IMR-90 (cell line): ENCODE results near the gene L3MBTL4. TPM values are rescaled to one million over a fixed set of nuclear protein-coding genes. Genes with fewer than 3 reads are reported as not detected.

Source experiments
- ATAC-seq: fragments of 200-7000 bp; cut with Tn5 transposase; 2 replicates; pipeline ENCODE4 v1.9.1; 2020; ENCODE audit warnings: low read depth, mild to moderate bottlenecking, moderate library complexity
- BruUV-seq: library from RNA; stranded (reverse); fragments of 400-500 nt; replicated peaks from 2 replicates; lab custom pipeline; 2021; lab: Mats Ljungman, UMichigan
- CTCF ChIA-PET: fragments of 300-600 bp; formaldehyde crosslinking; extraction: SDS; loops from one replicate; lab custom pipeline; 2021; ENCODE audit warnings: antibody characterized with exemption; lab: Yijun Ruan, JAX
- POLR2A ChIA-PET: fragments of 300-600 bp; sonication (Branson Sonifier 250); formaldehyde crosslinking; loops from one replicate; lab custom pipeline; 2022; ENCODE audit warnings: antibody characterized with exemption; ENCODE audit not compliant: unreplicated experiment; lab: Charles Lee
- DNase-seq: peaks from one replicate; pipeline ENCODE4 v3.0.0; 2013
- H2AFZ ChIP-seq: replicated peaks from 2 replicates; pipeline ENCODE3; 2013; ENCODE audit warnings: low read length, mild to moderate bottlenecking; ENCODE audit not compliant: poor library complexity
- H2AK5ac ChIP-seq: 2 replicates; pipeline ENCODE4 v1.6.1; 2013; ENCODE audit warnings: low read depth, low read length, inconsistent platforms
- H2AK9ac ChIP-seq: replicated peaks from 2 replicates; pipeline ENCODE3; 2013; ENCODE audit warnings: mild to moderate bottlenecking, low read depth, low read length, moderate library complexity; ENCODE audit not compliant: poor library complexity
- H2BK120ac ChIP-seq: 2 replicates; pipeline ENCODE4 v1.6.1; 2013; ENCODE audit warnings: low read depth, low read length, inconsistent platforms
- H2BK15ac ChIP-seq: 3 replicates; pipeline ENCODE4 v1.6.1; 2013; ENCODE audit warnings: low read depth, low read length, inconsistent platforms
- H2BK20ac ChIP-seq: 2 replicates; pipeline ENCODE4 v1.6.1; 2013; ENCODE audit warnings: low read depth, mild to moderate bottlenecking, inconsistent platforms, low read length, moderate library complexity
- H2BK5ac ChIP-seq: 2 replicates; pipeline ENCODE4 v1.6.1; 2013; ENCODE audit warnings: mild to moderate bottlenecking, low read depth, low read length, inconsistent platforms; ENCODE audit not compliant: poor library complexity, severe bottlenecking
- H3K14ac ChIP-seq: replicated peaks from 2 replicates; pipeline ENCODE4 v1.6.1; 2013; ENCODE audit warnings: low read depth, low read length, inconsistent platforms
- H3K18ac ChIP-seq: 2 replicates; pipeline ENCODE4 v1.6.1; 2013; ENCODE audit warnings: low read depth, low read length, control low read depth
- H3K23ac ChIP-seq: 2 replicates; pipeline ENCODE4 v1.6.1; 2013; ENCODE audit warnings: low read depth, low read length, inconsistent platforms
- H3K27ac ChIP-seq: 2 replicates; pipeline ENCODE4 v1.5.1; 2013; ENCODE audit warnings: mild to moderate bottlenecking, control low read depth, low read length; ENCODE audit not compliant: insufficient read depth
- H3K27me3 ChIP-seq: 2 replicates; pipeline ENCODE4 v1.6.1; 2013; ENCODE audit warnings: low read length; ENCODE audit not compliant: control insufficient read depth, insufficient read depth
- H3K36me3 ChIP-seq: 2 replicates; pipeline ENCODE4 v1.6.1; 2013; ENCODE audit warnings: low read length, mixed read lengths; ENCODE audit not compliant: control insufficient read depth, insufficient read depth
- H3K4ac ChIP-seq: 2 replicates; pipeline ENCODE4 v1.6.1; 2013; ENCODE audit warnings: low read depth, low read length, inconsistent platforms
- H3K4me1 ChIP-seq: 2 replicates; pipeline ENCODE4 v1.6.1; 2013; ENCODE audit warnings: low read length, mixed read lengths; ENCODE audit not compliant: control insufficient read depth, insufficient read depth
- H3K4me2 ChIP-seq: 2 replicates; pipeline ENCODE4 v1.6.1; 2013; ENCODE audit warnings: low read depth, mild to moderate bottlenecking, control low read depth, low read length, moderate library complexity
- H3K4me3 ChIP-seq: 2 replicates; pipeline ENCODE4 v1.5.1; 2013; ENCODE audit warnings: low read depth, mild to moderate bottlenecking, control low read depth, low read length, moderate library complexity; ENCODE audit not compliant: insufficient read depth
- H3K56ac ChIP-seq: 2 replicates; pipeline ENCODE4 v1.6.1; 2013; ENCODE audit warnings: low read length, inconsistent platforms; ENCODE audit not compliant: insufficient read depth; ENCODE audit errors: extremely low read depth
- H3K79me1 ChIP-seq, 2 experiments: 2 replicates each; pipeline ENCODE4 v1.6.1; 2013; ENCODE audit warnings: low read length in 2 of 2, inconsistent platforms in 1 of 2, low read depth in 1 of 2
- H3K9ac ChIP-seq: 2 replicates; pipeline ENCODE4 v1.6.1; 2013; ENCODE audit warnings: low read depth, low read length, control low read depth
- H3K9me1 ChIP-seq: 2 replicates; pipeline ENCODE4 v1.6.1; 2013; ENCODE audit warnings: low read length, inconsistent platforms; ENCODE audit not compliant: insufficient read depth
- H3K9me3 ChIP-seq: 2 replicates; pipeline ENCODE4 v1.6.1; 2013; ENCODE audit warnings: low read length; ENCODE audit not compliant: control insufficient read depth, insufficient read depth
- H4K20me1 ChIP-seq: 2 replicates; pipeline ENCODE4 v1.6.1; 2013; ENCODE audit warnings: low read length, inconsistent platforms; ENCODE audit not compliant: insufficient read depth
- H4K5ac ChIP-seq: 2 replicates; pipeline ENCODE4 v1.6.1; 2013; ENCODE audit warnings: mild to moderate bottlenecking, low read depth, low read length, control low read depth
- H4K8ac ChIP-seq, 2 experiments: 2 replicates each; pipeline ENCODE4 v1.6.1; 2013; ENCODE audit warnings: low read depth in 2 of 2, low read length in 2 of 2, control low read depth in 1 of 2, inconsistent platforms in 1 of 2
- H4K91ac ChIP-seq: 2 replicates; pipeline ENCODE4 v1.6.1; 2013; ENCODE audit warnings: low read depth, low read length, inconsistent platforms; ENCODE audit not compliant: insufficient read depth
- CEBPB ChIP-seq: IDR thresholded peaks from 2 replicates; pipeline ENCODE4 v1.6.1; 2012; ENCODE audit warnings: low read depth, low read length, improper control_type of control experiment
- CHD1 ChIP-seq: IDR thresholded peaks from 2 replicates; pipeline ENCODE4 v1.6.1; 2012; ENCODE audit warnings: low read depth, low read length, improper control_type of control experiment
- CTCF ChIP-seq: conservative IDR thresholded peaks from 2 replicates; pipeline ENCODE4 v1.5.1; 2012; ENCODE audit warnings: mild to moderate bottlenecking, low read depth, low read length, improper control_type of control experiment
- ELK1 ChIP-seq: fragments of 150-350 bp; IDR thresholded peaks from 2 replicates; pipeline ENCODE4 v1.6.1; 2016; ENCODE audit warnings: low read depth, mild to moderate bottlenecking, low read length, moderate library complexity, borderline replicate concordance
- MAZ ChIP-seq: IDR thresholded peaks from 2 replicates; pipeline ENCODE4 v1.6.1; 2012; ENCODE audit warnings: low read depth, mild to moderate bottlenecking, low read length, improper control_type of control experiment, moderate library complexity, borderline replicate concordance
- MXI1 ChIP-seq: IDR thresholded peaks from 2 replicates; pipeline ENCODE4 v1.6.1; 2012; ENCODE audit warnings: low read depth, mild to moderate bottlenecking, low read length, moderate library complexity, borderline replicate concordance
- NFE2L2 ChIP-seq: fragments of 150-350 bp; IDR thresholded peaks from 2 replicates; pipeline ENCODE4 v1.6.1; 2016; ENCODE audit warnings: low read depth, mild to moderate bottlenecking, low read length
- POLR2A ChIP-seq: IDR thresholded peaks from 2 replicates; pipeline ENCODE4 v1.6.1; 2012; ENCODE audit warnings: mild to moderate bottlenecking, low read depth, low read length
- RAD21 ChIP-seq: IDR thresholded peaks from 2 replicates; pipeline ENCODE4 v1.6.1; 2012; ENCODE audit warnings: low read length, improper control_type of control experiment
- RCOR1 ChIP-seq: IDR thresholded peaks from 2 replicates; pipeline ENCODE4 v1.6.1; 2012; ENCODE audit warnings: mild to moderate bottlenecking, low read length, improper control_type of control experiment; ENCODE audit not compliant: insufficient replicate concordance
- RFX5 ChIP-seq: IDR thresholded peaks from 2 replicates; pipeline ENCODE4 v1.8.0; 2012; ENCODE audit warnings: low read depth, mild to moderate bottlenecking, low read length, moderate library complexity
- SMC3 ChIP-seq: fragments of 150-350 bp; IDR thresholded peaks from 2 replicates; pipeline ENCODE4 v1.6.1; 2016; ENCODE audit warnings: low read depth, mild to moderate bottlenecking, antibody characterized with exemption, low read length, moderate library complexity
- USF2 ChIP-seq: fragments of 150-350 bp; IDR thresholded peaks from 2 replicates; pipeline ENCODE4 v1.6.1; 2017; ENCODE audit warnings: mild to moderate bottlenecking, antibody characterized with exemption, low read length, low read depth
- WGBS, 2 experiments: methylation state at CpG; one replicate each; pipeline versions ENCODE4 v1.1.5 to v1.1.7; 2013; ENCODE audit warnings: missing lambda C conversion rate in 2 of 2; ENCODE audit not compliant: insufficient read length in 1 of 2; ENCODE audit errors: extremely low coverage in 2 of 2; 5-methylcytosine and 5-hydroxymethylcytosine counted together
- dilution Hi-C: fragments of 300-500 bp; cut with HindIII; formaldehyde crosslinking; loops from one replicate; pipeline ENCODE4 v1.14.3; 2018; ENCODE audit warnings: low sequenced_read_pairs; ENCODE audit not compliant: unreplicated experiment
- in situ Hi-C: fragments of 300-500 bp; cut with MboI; formaldehyde crosslinking; loops from 3 replicates; pipeline ENCODE4 v1.14.3; 2019; ENCODE audit warnings: low sequenced_read_pairs, inconsistent platforms, mixed read lengths
- intact Hi-C: fragments of 100-400 bp; cut with micrococcal nuclease; formaldehyde crosslinking; loops from 2 replicates; pipeline ENCODE4 v1.10.0; 2022
- polyA plus RNA-seq, 3 experiments: library from polyadenylated mRNA; depleted of rRNA; stranded (reverse); fragments of >200 nt; gene quantifications; 2 replicates each; pipeline ENCODE4 v1.2.3, GENCODE V29; 2012; ENCODE audit warnings: low replicate concordance in 1 of 3
- total RNA-seq: library from RNA; depleted of rRNA; stranded (reverse); fragments of >200 nt; gene quantifications from 2 replicates; pipeline ENCODE4 v1.2.3, GENCODE V29; 2012

The L3MBTL4 gene
- total and polyA plus RNA-seq, 2 of the 4 experiments (the other 2 are of a cell fraction) = under 0.01 to 0.02 TPM

GRCh38 chr18:6437937-6438818, 23.5 kb upstream of the L3MBTL4 start (continued):
- TF ChIP-seq USF2 = no peak

DNA sequence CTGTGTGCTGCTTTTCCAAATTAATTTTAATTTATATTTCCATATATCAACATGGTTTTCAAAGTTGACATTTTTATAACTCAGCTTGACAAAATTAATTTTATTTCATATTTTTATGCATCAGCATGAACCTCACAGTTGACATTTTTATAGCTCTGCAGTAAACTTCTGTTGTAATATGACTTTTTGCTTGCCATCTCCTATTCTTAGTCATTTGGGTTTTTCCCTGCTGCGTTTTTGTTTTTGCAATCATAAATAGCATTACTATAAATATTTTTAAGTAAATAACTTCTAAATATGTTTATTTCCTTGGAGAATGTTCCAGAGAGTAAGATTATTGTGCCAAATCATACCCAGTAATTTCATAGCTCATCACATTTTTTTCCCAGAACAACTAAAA, 21.0 kb upstream of the L3MBTL4 start:
- in situ Hi-C loops (no loop called here), intact Hi-C loops (no loop called here), dilution Hi-C loops (no loop called here)
- H3K9me1 ChIP-seq = no peaks in the 10 kb centered on the region
- H3K4me3 ChIP-seq = no peak overlapping the region
- H3K27ac ChIP-seq = no peak overlapping the region
- no peak overlapping the region for H3K23ac ChIP-seq
- no peak overlapping the region for H2AK5ac ChIP-seq
- no peaks in the 10 kb centered on the region for H3K36me3 ChIP-seq
- no peaks in the 10 kb centered on the region for H3K9me3 ChIP-seq
- H3K9ac ChIP-seq = no peak overlapping the region
- no peak overlapping the region for H2BK5ac ChIP-seq
- H4K5ac ChIP-seq = no peak overlapping the region
- WGBS, 2 experiments = no CpG with 5 or more reads among the region's 1 CpG
- no peak overlapping the region for H3K14ac ChIP-seq
- ATAC-seq (no peak), DNase-seq (no peak)
- no peak overlapping the region for H3K56ac ChIP-seq
- H4K20me1 ChIP-seq = no peaks in the 10 kb centered on the region
- H3K18ac ChIP-seq = no peak overlapping the region
- no peak overlapping the region for H4K8ac ChIP-seq
- no peak overlapping the region for H4K91ac ChIP-seq
- ChIA-PET POLR2A (no interaction called here), CTCF (no interaction called here)
- no peak overlapping the region for H3K4me2 ChIP-seq
- no peaks in the 10 kb centered on the region for H3K4me1 ChIP-seq
- no peaks in the 10 kb centered on the region; the same call in 1 of the 2 replicates for H3K27me3 ChIP-seq
- no peak overlapping the region for H2BK15ac ChIP-seq
- no peak overlapping the region for H2BK20ac ChIP-seq
- no peaks in the 10 kb centered on the region for H3K79me1 ChIP-seq
- no peak overlapping the region for H3K4ac ChIP-seq
- H2AK9ac ChIP-seq = no peak overlapping the region
- BruUV-seq = no TSS peak
- H2BK120ac ChIP-seq = no peak overlapping the region
- no peak overlapping the region for H2AFZ ChIP-seq
- TF ChIP-seq RCOR1 = no peak
- no peak for TF ChIP-seq RFX5
- no peak for TF ChIP-seq NFE2L2
- no peak for TF ChIP-seq CEBPB
- no peak for TF ChIP-seq RAD21
- no peak for TF ChIP-seq SMC3
- TF ChIP-seq POLR2A = no peak
- no peak for TF ChIP-seq MAZ
- TF ChIP-seq CHD1 = no peak
- TF ChIP-seq MXI1 = no peak
- no peak for TF ChIP-seq CTCF
- no peak for TF ChIP-seq ELK1
